ENCODE results near the gene MFGE8. TPM values are rescaled to one million over a fixed set of nuclear protein-coding genes. Genes with fewer than 3 reads are reported as not detected.

The MFGE8 gene
- total RNA-seq, 1 experiment from 2014 or later, result 149 TPM

GRCh38 chr15:88900309-88900981 is 12.7 kb downstream of the MFGE8 start:
- Histone ChIP-seq H3K27me3 (replicated peaks) (no peaks in the 10 kb centered on the region), H3K9me3 (replicated peaks) (no peaks in the 10 kb centered on the region), H3K27ac (peak overlapping the region; percentile 64), H3K4me3 (no peak overlapping the region), H3K4me1 (replicated peaks) (peaks cover 32% of the 10 kb centered on the region), H3K36me3 (peaks cover 58% of the 10 kb centered on the region)
- DNase-seq (ENCODE audit: low read depth in 1 of 2, low spot score in 2 of 2), result peak; percentile 68 to 82

- no peak overlapping the region for H3K4me3 ChIP-seq
- H3K4me1 ChIP-seq (replicated peaks), result peaks cover 36% of the 10 kb centered on the region
- peaks cover 5% of the 10 kb centered on the region; the same call in 1 of the 2 replicates for H3K27me3 ChIP-seq (replicated peaks)
- peaks cover 48% of the 10 kb centered on the region for H3K36me3 ChIP-seq
- no peak for DNase-seq (ENCODE audit: low read depth in 1 of 2, low spot score in 2 of 2)
- no peak overlapping the region for H3K27ac ChIP-seq
- H3K9me3 ChIP-seq (replicated peaks), result no peaks in the 10 kb centered on the region
Measured at GRCh38 chr15:88899251-88899650, 13.9 kb downstream of the MFGE8 start.

- peaks cover 36% of the 10 kb centered on the region for H3K4me1 ChIP-seq (replicated peaks)
- no peak overlapping the region for H3K4me3 ChIP-seq
- no peak for DNase-seq (ENCODE audit: low read depth in 1 of 2, low spot score in 2 of 2)
- peaks cover 43% of the 10 kb centered on the region for H3K36me3 ChIP-seq
- H3K27me3 ChIP-seq (replicated peaks), result peaks cover 5% of the 10 kb centered on the region; the same call in 1 of the 2 replicates
- H3K27ac ChIP-seq, result no peak overlapping the region
- no peaks in the 10 kb centered on the region for H3K9me3 ChIP-seq (replicated peaks)
Measured at GRCh38 chr15:88898736-88899135, 14.4 kb downstream of the MFGE8 start.

- Histone ChIP-seq H3K9me3 (replicated peaks) (no peaks in the 10 kb centered on the region), H3K36me3 (peaks cover 36% of the 10 kb centered on the region), H3K27ac (no peak overlapping the region), H3K4me3 (no peak overlapping the region), H3K4me1 (replicated peaks) (peaks cover 36% of the 10 kb centered on the region), H3K27me3 (replicated peaks) (peaks cover 5% of the 10 kb centered on the region; the same call in 1 of the 2 replicates)
- DNase-seq (ENCODE audit: low read depth in 1 of 2, low spot score in 2 of 2), result peak; percentile 44 to 82
Measured at GRCh38 chr15:88897456-88898194, 15.6 kb downstream of the MFGE8 start.

GRCh38 chr15:88897142-88897455 is 16.1 kb downstream of the MFGE8 start:
- Histone ChIP-seq H3K27ac (no peak overlapping the region), H3K4me1 (replicated peaks) (peaks cover 36% of the 10 kb centered on the region), H3K36me3 (peaks cover 31% of the 10 kb centered on the region), H3K4me3 (no peak overlapping the region), H3K27me3 (replicated peaks) (peaks cover 5% of the 10 kb centered on the region; the same call in 1 of the 2 replicates), H3K9me3 (replicated peaks) (no peaks in the 10 kb centered on the region)
- no peak for DNase-seq (ENCODE audit: low read depth in 1 of 2, low spot score in 2 of 2)

DNA sequence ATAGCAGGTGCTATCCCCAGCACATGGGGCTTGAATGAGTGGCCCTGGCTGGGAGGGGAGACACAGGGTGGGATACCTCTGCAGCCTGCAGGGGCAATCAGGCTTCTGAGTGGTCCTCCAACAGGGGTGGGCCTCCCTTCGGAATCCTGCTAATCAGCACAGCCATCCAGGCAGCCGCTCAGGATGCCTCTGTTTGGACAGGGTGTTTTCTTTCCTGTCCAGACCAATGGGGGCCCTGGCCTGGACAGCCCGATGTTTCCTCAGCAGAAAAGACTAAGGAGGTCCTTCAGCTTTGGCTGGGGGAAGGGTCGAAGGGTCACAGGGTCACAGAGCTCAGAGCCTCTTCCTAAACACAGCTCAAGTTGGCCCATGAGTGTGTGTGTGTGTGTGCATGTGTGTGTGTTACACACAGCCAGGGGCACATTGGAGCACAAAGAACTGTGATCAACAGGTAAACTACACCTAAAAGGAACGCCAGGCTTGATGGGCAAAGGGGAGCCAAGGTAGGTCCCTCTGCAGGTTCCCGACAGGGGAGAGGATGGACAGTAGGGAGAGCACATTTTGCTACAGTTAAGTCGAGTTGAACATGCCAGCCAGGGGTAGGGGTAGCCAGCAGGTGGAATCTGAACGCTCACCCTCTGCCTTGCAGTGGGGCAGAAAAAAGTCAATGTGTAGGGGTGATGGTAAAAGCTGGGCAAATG is 16.7 kb downstream of the MFGE8 start:
- no peak overlapping the region for H3K27ac ChIP-seq
- peaks cover 5% of the 10 kb centered on the region; the same call in 1 of the 2 replicates for H3K27me3 ChIP-seq (replicated peaks)
- DNase-seq (ENCODE audit: low read depth in 1 of 2, low spot score in 2 of 2), result no peak
- H3K36me3 ChIP-seq, result peaks cover 27% of the 10 kb centered on the region
- no peak overlapping the region for H3K4me3 ChIP-seq
- H3K9me3 ChIP-seq (replicated peaks), result no peaks in the 10 kb centered on the region
- H3K4me1 ChIP-seq (replicated peaks), result peaks cover 36% of the 10 kb centered on the region

GRCh38 chr15:88894819-88895767 is 18.1 kb downstream of the MFGE8 start, which contains the start of gene HAPLN3:
TSS of gene HAPLN3 (minus strand) at chr15:88895544. CDS start at chr15:88887298, 8,246 bp downstream.
- Histone ChIP-seq H3K4me3 (peak within 1 kb of the TSS; percentile 46), H3K27ac (no peak within 1 kb of the TSS), H3K27me3 (replicated peaks) (peaks cover 5% of the 10 kb centered on the region; the same call in 1 of the 2 replicates), H3K9me3 (replicated peaks) (no peaks in the 10 kb centered on the region), H3K4me1 (replicated peaks) (peaks cover 30% of the 10 kb centered on the region), H3K36me3 (peaks cover 18% of the 10 kb centered on the region)
- DNase-seq (ENCODE audit: low read depth in 1 of 2, low spot score in 2 of 2), result peak in 1 of 2 experiments; percentile 34

- no peaks in the 10 kb centered on the region for H3K9me3 ChIP-seq (replicated peaks)
- no peak overlapping the region for H3K27ac ChIP-seq
- peaks cover 30% of the 10 kb centered on the region for H3K4me1 ChIP-seq (replicated peaks)
- DNase-seq (ENCODE audit: low read depth in 1 of 2, low spot score in 2 of 2), result no peak
- H3K27me3 ChIP-seq (replicated peaks), result peaks cover 5% of the 10 kb centered on the region; the same call in 1 of the 2 replicates
- H3K36me3 ChIP-seq, result peaks cover 11% of the 10 kb centered on the region
- no peak overlapping the region for H3K4me3 ChIP-seq
Measured at GRCh38 chr15:88894348-88894818, 18.8 kb downstream of the MFGE8 start.

GRCh38 chr15:88891540-88892254 is 21.5 kb downstream of the MFGE8 start:
- peaks cover 19% of the 10 kb centered on the region for H3K4me1 ChIP-seq (replicated peaks)
- H3K27ac ChIP-seq, result no peak overlapping the region
- no peak for DNase-seq (ENCODE audit: low read depth in 1 of 2, low spot score in 2 of 2)

DNA sequence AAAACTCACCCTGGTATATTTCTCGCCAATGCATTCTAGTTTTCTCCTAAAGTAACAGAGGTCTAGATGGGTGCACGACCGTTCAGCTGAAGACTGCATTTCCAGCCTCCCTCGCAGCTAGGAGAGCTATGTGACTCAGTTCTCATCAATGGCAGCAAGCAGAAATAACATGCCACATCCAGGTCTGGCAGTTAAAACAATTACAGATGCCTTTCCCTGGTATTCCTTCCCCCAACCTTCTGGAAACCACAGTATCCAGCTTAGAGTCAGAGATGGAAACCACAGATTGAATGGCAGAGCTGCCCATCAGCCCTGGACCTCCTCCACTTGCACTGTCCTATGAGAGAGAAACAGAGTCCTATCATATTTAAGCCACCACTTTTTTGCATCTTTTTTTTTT is 22.7 kb downstream of the MFGE8 start:
- H3K9me3 ChIP-seq (replicated peaks), result no peaks in the 10 kb centered on the region
- H3K4me1 ChIP-seq (replicated peaks), result peaks cover 15% of the 10 kb centered on the region
- H3K36me3 ChIP-seq, result no peaks in the 10 kb centered on the region
- H3K27ac ChIP-seq, result no peak overlapping the region
- peak in 1 of 2 experiments; percentile 36 for DNase-seq (ENCODE audit: low read depth in 1 of 2, low spot score in 2 of 2)
- peaks cover 5% of the 10 kb centered on the region; the same call in 1 of the 2 replicates for H3K27me3 ChIP-seq (replicated peaks)
- no peak overlapping the region for H3K4me3 ChIP-seq

More at GRCh38 chr15:88891540-88892254, 21.5 kb downstream of the MFGE8 start:
- Histone ChIP-seq H3K9me3 (replicated peaks) (no peaks in the 10 kb centered on the region), H3K36me3 (0 out of 2 replicates have a peak, but pooled peaks cover 3% of the 10 kb centered on the region), H3K27me3 (replicated peaks) (peaks cover 5% of the 10 kb centered on the region; the same call in 1 of the 2 replicates), H3K4me3 (no peak overlapping the region)

- Histone ChIP-seq H3K36me3 (no peaks in the 10 kb centered on the region), H3K4me3 (no peak overlapping the region), H3K9me3 (replicated peaks) (no peaks in the 10 kb centered on the region), H3K4me1 (replicated peaks) (peaks cover 6% of the 10 kb centered on the region; the same call in 1 of the 2 replicates), H3K27me3 (replicated peaks) (no peaks in the 10 kb centered on the region), H3K27ac (no peak overlapping the region)
- no peak for DNase-seq (ENCODE audit: low read depth in 1 of 2, low spot score in 2 of 2)
Measured at GRCh38 chr15:88888719-88889118, 24.5 kb downstream of the MFGE8 start.

DNA sequence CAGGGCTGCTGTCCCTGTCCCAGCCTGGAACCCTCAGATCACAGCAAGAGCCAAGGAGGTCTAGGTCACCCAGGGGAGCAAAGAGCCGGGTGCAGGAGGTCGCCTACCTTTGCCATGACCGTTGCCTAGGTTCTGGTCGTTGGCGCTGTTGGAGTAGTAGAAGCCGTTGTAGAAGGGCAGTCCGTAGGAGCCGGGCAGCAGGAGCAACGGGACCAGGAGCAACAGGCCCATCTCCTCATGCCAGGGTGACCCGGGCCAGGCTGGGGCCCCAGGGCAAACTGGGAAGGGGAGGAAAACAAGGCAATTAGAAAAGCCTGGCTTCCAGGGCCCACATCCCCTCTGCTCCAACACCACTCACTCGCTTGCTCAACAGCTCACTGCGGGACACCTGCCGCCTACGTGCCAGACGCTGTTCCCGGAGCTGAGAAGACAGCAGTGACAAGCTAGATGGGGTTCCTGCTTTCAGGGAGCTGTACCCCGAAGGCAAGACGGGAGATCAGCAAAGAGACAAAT is 26.1 kb downstream of the MFGE8 start:
- no peaks in the 10 kb centered on the region for H3K9me3 ChIP-seq (replicated peaks)
- H3K4me1 ChIP-seq (replicated peaks), result peaks cover 18% of the 10 kb centered on the region
- DNase-seq (ENCODE audit: low read depth in 1 of 2, low spot score in 2 of 2), result no peak
- H3K4me3 ChIP-seq, result no peak overlapping the region
- H3K27me3 ChIP-seq (replicated peaks), result no peaks in the 10 kb centered on the region
- no peaks in the 10 kb centered on the region for H3K36me3 ChIP-seq
- H3K27ac ChIP-seq, result no peak overlapping the region

Data from SJSA1 (cell line).